H9 (cell line): Measurements from ENCODE around the gene POMGNT2. TPM values are rescaled to one million over a fixed set of nuclear protein-coding genes. Genes with fewer than 3 reads are reported as not detected.

Source experiments
- DNase-seq: peaks from one replicate; pipeline ENCODE4 v3.0.0-alpha.2; 2017
- H2AFZ ChIP-seq: one replicate; pipeline ENCODE4 v1.6.1; 2013; ENCODE audit warnings: mild to moderate bottlenecking, low read length, control low read depth, moderate library complexity
- H2AK5ac ChIP-seq: 2 replicates; pipeline ENCODE4 v1.6.1; 2013; ENCODE audit warnings: low read length, control low read depth, mixed read lengths; ENCODE audit not compliant: insufficient read length
- H2BK120ac ChIP-seq: one replicate; pipeline ENCODE4 v1.6.1; 2013; ENCODE audit warnings: low read depth, mild to moderate bottlenecking, low read length, control low read depth, inconsistent platforms; ENCODE audit not compliant: poor library complexity, severe bottlenecking
- H2BK12ac ChIP-seq: 2 replicates; pipeline ENCODE4 v1.6.1; 2013; ENCODE audit warnings: low read length, control low read depth, mixed read lengths, low read depth; ENCODE audit not compliant: insufficient read length
- H2BK15ac ChIP-seq: 2 replicates; pipeline ENCODE4 v1.6.1; 2013; ENCODE audit warnings: low read depth, low read length, control low read depth
- H2BK20ac ChIP-seq: one replicate; pipeline ENCODE4 v1.6.1; 2013; ENCODE audit warnings: low read depth, mild to moderate bottlenecking, low read length, control low read depth, inconsistent platforms; ENCODE audit not compliant: poor library complexity, severe bottlenecking
- H2BK5ac ChIP-seq: 2 replicates; pipeline ENCODE4 v1.6.1; 2013; ENCODE audit warnings: low read length, control low read depth, mixed read lengths; ENCODE audit not compliant: insufficient read length
- H3K14ac ChIP-seq: 2 replicates; pipeline ENCODE4 v1.6.1; 2013; ENCODE audit warnings: low read length, control low read depth; ENCODE audit not compliant: insufficient read depth
- H3K18ac ChIP-seq: 2 replicates; pipeline ENCODE4 v1.6.1; 2013; ENCODE audit warnings: low read depth, mild to moderate bottlenecking, mixed read lengths, low read length, control low read depth; ENCODE audit not compliant: insufficient read length
- H3K23ac ChIP-seq: 2 replicates; pipeline ENCODE4 v1.6.1; 2013; ENCODE audit warnings: low read length, control low read depth, mixed read lengths, low read depth; ENCODE audit not compliant: insufficient read length
- H3K23me2 ChIP-seq: 2 replicates; pipeline ENCODE4 v1.6.1; 2013; ENCODE audit warnings: low read depth, mild to moderate bottlenecking, mixed read lengths, low read length, control low read depth; ENCODE audit not compliant: insufficient read length, poor library complexity, severe bottlenecking
- H3K27ac ChIP-seq: 2 replicates; pipeline ENCODE4 v1.5.1; 2013; ENCODE audit warnings: low read length, control low read depth, mixed read lengths, low read depth; ENCODE audit not compliant: insufficient read length
- H3K27me3 ChIP-seq: 2 replicates; pipeline ENCODE4 v1.6.1; 2013; ENCODE audit warnings: low read length, control low read depth, inconsistent platforms; ENCODE audit not compliant: insufficient read depth
- H3K4ac ChIP-seq: 2 replicates; pipeline ENCODE4 v1.6.1; 2013; ENCODE audit warnings: low read depth, mild to moderate bottlenecking, control low read depth, inconsistent platforms, low read length, moderate library complexity
- H3K4me1 ChIP-seq: 2 replicates; pipeline ENCODE4 v1.6.1; 2013; ENCODE audit warnings: low read length, control low read depth, inconsistent platforms; ENCODE audit not compliant: insufficient read depth
- H3K4me2 ChIP-seq: 2 replicates; pipeline ENCODE4 v1.6.1; 2013; ENCODE audit warnings: low read length, control low read depth, mixed read lengths; ENCODE audit not compliant: insufficient read length, insufficient read depth
- H3K56ac ChIP-seq: 2 replicates; pipeline ENCODE4 v1.6.1; 2013; ENCODE audit warnings: low read depth, mild to moderate bottlenecking, mixed read lengths, low read length, control low read depth; ENCODE audit not compliant: insufficient read length
- H3K79me1 ChIP-seq: 2 replicates; pipeline ENCODE4 v1.6.1; 2013; ENCODE audit warnings: low read depth, mild to moderate bottlenecking, moderate library complexity, low read length, control low read depth, inconsistent platforms; ENCODE audit not compliant: insufficient read depth, poor library complexity, severe bottlenecking
- H3K79me2 ChIP-seq: 2 replicates; pipeline ENCODE4 v1.6.1; 2013; ENCODE audit warnings: low read length, control low read depth, inconsistent platforms; ENCODE audit not compliant: insufficient read depth
- H3K9ac ChIP-seq: 2 replicates; pipeline ENCODE4 v1.6.1; 2013; ENCODE audit warnings: low read length, control low read depth, mixed read lengths; ENCODE audit not compliant: insufficient read length; ENCODE audit errors: extremely low read depth
- H3K9me3 ChIP-seq: one replicate; pipeline ENCODE4 v1.6.1; 2013; ENCODE audit warnings: low read depth, low read length, inconsistent platforms; ENCODE audit not compliant: control insufficient read depth
- H3T11ph ChIP-seq: one replicate; pipeline ENCODE4 v1.6.1; 2013; ENCODE audit warnings: mild to moderate bottlenecking, low read length, control low read depth, inconsistent platforms
- H4K20me1 ChIP-seq: one replicate; pipeline ENCODE4 v1.6.1; 2013; ENCODE audit not compliant: control insufficient read depth, insufficient read length, insufficient read depth
- H4K5ac ChIP-seq: 2 replicates; pipeline ENCODE4 v1.6.1; 2013; ENCODE audit warnings: low read depth, mild to moderate bottlenecking, mixed read lengths, low read length, control low read depth; ENCODE audit not compliant: insufficient read length
- H4K8ac ChIP-seq: replicated peaks from 2 replicates; pipeline ENCODE4 v1.6.1; 2013; ENCODE audit warnings: low read length, control low read depth, mixed read lengths, low read depth; ENCODE audit not compliant: insufficient read length
- H4K91ac ChIP-seq: 2 replicates; pipeline ENCODE4 v1.6.1; 2013; ENCODE audit warnings: low read depth, mild to moderate bottlenecking, moderate library complexity, mixed read lengths, low read length, control low read depth; ENCODE audit not compliant: insufficient read length
- H3K27ac Mint-ChIP-seq, 3 experiments: 2 replicates in 2 of 3; 3 replicates in 1 of 3; pipeline ENCODE4 v1.8.0; 2020 to 2021; ENCODE audit warnings: mixed read lengths in 3 of 3, mild to moderate bottlenecking in 1 of 3, moderate library complexity in 1 of 3
- H3K27me3 Mint-ChIP-seq: 2 replicates; pipeline ENCODE4 v1.8.0; 2021; ENCODE audit warnings: low read depth, mild to moderate bottlenecking, moderate library complexity, mixed read lengths
- H3K36me3 Mint-ChIP-seq, 3 experiments: 2 replicates in 2 of 3; 3 replicates in 1 of 3; pipeline ENCODE4 v1.8.0; 2020 to 2021; ENCODE audit warnings: low read depth in 3 of 3, mixed read lengths in 3 of 3; ENCODE audit not compliant: insufficient read depth in 1 of 3
- H3K4me1 Mint-ChIP-seq, 2 experiments: 2 replicates each; pipeline ENCODE4 v1.8.0; 2020; ENCODE audit warnings: mixed read lengths in 2 of 2
- H3K4me3 Mint-ChIP-seq, 2 experiments: 2 replicates in 1 of 2; 3 replicates in 1 of 2; pipeline ENCODE4 v1.8.0; 2020 to 2021; ENCODE audit warnings: mild to moderate bottlenecking in 2 of 2, mixed read lengths in 2 of 2, moderate library complexity in 1 of 2
- H3K9me3 Mint-ChIP-seq, 2 experiments: 2 replicates in 1 of 2; 3 replicates in 1 of 2; pipeline ENCODE4 v1.8.0; 2020; ENCODE audit warnings: mild to moderate bottlenecking in 2 of 2, mixed read lengths in 2 of 2, moderate library complexity in 1 of 2
- CTCF ChIP-seq: fragments of 200-600 bp; sonication (generic); conservative IDR thresholded peaks from 3 replicates; pipeline ENCODE4 v1.8.0; 2021; ENCODE audit warnings: antibody characterized with exemption, mild to moderate bottlenecking
- WGBS: extraction: QIAGEN DNeasy Blood & Tissue Kit; methylation state at CpG from one replicate; pipeline ENCODE4 v1.1.7; 2013; ENCODE audit warnings: missing lambda C conversion rate, low lambda C conversion rate, mixed read lengths; ENCODE audit not compliant: insufficient read length; ENCODE audit errors: extremely low coverage; 5-methylcytosine and 5-hydroxymethylcytosine counted together
- total RNA-seq: library from RNA; stranded (reverse); gene quantifications from 2 replicates; pipeline ENCODE4 v1.2.1, GENCODE V29; 2021

The POMGNT2 gene
- total RNA-seq, 1 experiment from 2014 or later: 14.0 TPM

DNA sequence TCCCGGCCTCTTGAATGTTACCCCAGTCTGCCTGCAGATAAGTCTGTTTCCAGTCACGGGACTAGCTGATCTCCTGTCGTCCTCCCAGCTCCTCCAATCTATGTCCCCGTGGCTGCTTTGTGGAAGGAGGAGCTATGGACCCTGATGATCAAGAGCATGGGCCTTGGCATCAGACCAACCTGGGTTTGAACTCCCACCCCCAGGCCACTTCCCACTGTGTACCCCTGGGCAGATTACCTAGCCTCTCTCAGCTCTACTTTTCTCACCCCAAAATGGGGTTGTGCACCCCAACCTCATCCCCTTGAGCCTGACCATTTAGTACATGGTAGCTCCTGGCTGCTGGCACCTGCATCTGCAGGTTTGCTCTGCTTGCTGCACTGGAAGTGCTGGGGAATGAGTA, 71.0 kb downstream of the POMGNT2 start:
- Histone ChIP-seq H3K14ac (no peak overlapping the region), H3K23me2 (no peaks in the 10 kb centered on the region), H3K4me2 (no peak overlapping the region), H2BK12ac (no peak overlapping the region), H3K79me2 (no peaks in the 10 kb centered on the region), H3T11ph (no peak overlapping the region), H3K9ac (no peak overlapping the region), H2BK15ac (no peak overlapping the region), H3K23ac (no peak overlapping the region), H3K4ac (no peak overlapping the region), H3K56ac (no peak overlapping the region), H3K4me1 (no peaks in the 10 kb centered on the region), H2BK120ac (no peak overlapping the region), H3K27ac (no peak overlapping the region), H3K27me3 (no peaks in the 10 kb centered on the region), H2AFZ (no peak overlapping the region), H3K9me3 (no peaks in the 10 kb centered on the region), H3K79me1 (no peaks in the 10 kb centered on the region), H3K18ac (no peak overlapping the region), H4K5ac (no peak overlapping the region), H4K20me1 (no peaks in the 10 kb centered on the region), H4K91ac (no peak overlapping the region), H2BK20ac (no peak overlapping the region), H2BK5ac (no peak overlapping the region), H4K8ac (no peak overlapping the region), H2AK5ac (no peak overlapping the region)
- Mint-ChIP-seq H3K27me3 (no peaks in the 10 kb centered on the region), H3K36me3 (no peaks in the 10 kb centered on the region), H3K4me1 (no peaks in the 10 kb centered on the region), H3K27ac (no peak overlapping the region), H3K9me3 (no peaks in the 10 kb centered on the region), H3K4me3 (no peak overlapping the region)
- no peak for TF ChIP-seq CTCF
- no CpG with 5 or more reads among the region's 4 CpGs for WGBS
- no peak for DNase-seq
